HG03175 (cell line): Measurements from ENCODE around the gene GMDS.

Experiments
- ATAC-seq: cut with Tn5 transposase; IDR thresholded peaks from one replicate; pipeline ENCODE4 v1.9.1; 2021; ENCODE audit warnings: mild to moderate bottlenecking, moderate library complexity; ENCODE audit not compliant: unreplicated experiment

The GMDS gene

GRCh38 chr6:1622220-1622850, 623.1 kb downstream of the GMDS start:
- no peak for ATAC-seq

DNA sequence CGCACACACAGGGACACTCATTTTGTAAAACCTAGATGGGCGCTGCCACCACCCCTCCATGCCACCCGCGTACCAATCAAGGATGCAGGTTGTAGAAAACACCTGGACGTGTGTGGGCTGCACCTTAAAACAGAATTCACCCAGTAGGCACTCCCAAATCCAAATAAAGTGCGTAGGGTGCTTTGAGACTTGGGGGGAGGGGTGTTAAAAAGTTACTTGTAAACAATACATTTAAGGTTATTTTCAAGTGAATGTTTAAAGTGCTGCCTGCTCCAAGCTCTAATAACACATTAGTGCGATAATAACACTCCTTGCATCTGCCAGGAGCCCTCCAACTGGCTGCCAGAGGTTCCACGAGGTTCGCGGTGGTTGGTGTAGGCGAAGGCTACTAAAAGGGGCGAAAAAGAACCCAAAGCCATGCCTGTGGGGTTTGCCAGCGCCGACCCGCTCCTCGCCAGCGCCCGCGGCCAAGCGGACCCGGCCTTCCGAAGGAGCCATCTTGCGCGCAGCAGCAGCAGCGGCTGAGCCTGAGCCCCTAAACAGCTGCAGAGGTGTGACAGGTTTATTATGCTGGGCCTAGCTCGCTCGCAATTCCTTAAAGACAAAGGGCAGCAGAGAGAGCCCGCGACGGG, 624.2 kb downstream of the GMDS start:
- no peak for ATAC-seq

DNA sequence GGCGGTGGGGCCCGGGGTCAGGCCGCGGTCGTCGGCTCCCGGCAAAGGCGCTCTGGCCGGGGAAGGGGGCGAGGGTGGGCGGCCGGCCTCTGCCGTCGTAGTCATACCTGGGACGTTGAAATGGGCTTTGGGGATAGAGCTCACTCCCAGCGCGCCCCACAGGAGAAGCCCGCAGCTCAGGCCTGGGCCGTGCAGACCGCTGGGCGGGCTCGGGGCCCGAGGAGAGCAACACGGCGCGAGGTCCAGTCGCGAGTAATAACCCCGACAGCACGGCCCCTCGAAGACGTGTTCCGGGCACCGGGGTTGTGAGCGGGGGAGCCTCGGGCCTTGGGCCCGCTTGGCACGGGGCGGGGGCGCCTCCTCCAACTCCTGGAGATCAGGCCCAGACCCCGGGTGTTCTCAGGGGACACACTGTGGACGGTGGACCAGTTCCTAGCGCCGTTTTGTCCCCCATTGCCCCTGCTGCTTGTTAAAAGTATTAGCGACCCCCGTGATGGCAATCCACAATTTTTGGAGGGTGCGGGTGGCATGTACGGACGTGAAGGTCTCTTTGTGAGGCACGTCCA, 624.8 kb downstream of the GMDS start:
- ATAC-seq: no peak

GRCh38 chr6:1619673-1620503, 625.5 kb downstream of the GMDS start:
- ATAC-seq: no peak

DNA sequence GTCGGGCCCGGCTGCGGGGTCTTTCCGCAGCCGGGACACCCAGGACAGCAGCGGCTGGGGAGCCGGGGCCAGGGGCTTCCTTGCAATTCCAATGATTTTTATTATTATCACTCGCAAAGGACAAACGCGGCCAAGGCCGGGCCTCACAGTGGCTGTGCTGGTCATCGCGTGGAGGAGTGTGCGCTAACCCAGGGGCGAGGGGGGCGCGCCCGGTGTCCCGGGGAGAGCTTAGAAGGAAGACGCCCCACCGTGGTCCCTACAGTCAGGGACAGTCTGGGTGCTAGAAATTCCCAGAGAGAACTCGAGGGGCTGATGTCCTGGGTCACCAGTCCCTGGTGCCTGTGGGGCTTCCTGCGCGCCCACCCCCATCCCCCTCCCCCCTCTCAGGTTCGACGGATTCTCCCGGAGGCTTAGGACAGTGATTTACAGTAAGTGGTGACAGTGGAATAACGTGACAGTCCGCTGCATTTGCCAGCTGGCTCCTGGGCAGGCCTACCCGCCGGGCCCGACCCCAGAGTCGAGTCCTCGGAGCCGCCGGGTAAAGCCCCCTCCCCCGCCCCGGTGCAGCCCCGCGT, 626.2 kb downstream of the GMDS start:
- no peak for ATAC-seq

GRCh38 chr6:1618311-1619097, 626.9 kb downstream of the GMDS start:
- no peak for ATAC-seq

DNA sequence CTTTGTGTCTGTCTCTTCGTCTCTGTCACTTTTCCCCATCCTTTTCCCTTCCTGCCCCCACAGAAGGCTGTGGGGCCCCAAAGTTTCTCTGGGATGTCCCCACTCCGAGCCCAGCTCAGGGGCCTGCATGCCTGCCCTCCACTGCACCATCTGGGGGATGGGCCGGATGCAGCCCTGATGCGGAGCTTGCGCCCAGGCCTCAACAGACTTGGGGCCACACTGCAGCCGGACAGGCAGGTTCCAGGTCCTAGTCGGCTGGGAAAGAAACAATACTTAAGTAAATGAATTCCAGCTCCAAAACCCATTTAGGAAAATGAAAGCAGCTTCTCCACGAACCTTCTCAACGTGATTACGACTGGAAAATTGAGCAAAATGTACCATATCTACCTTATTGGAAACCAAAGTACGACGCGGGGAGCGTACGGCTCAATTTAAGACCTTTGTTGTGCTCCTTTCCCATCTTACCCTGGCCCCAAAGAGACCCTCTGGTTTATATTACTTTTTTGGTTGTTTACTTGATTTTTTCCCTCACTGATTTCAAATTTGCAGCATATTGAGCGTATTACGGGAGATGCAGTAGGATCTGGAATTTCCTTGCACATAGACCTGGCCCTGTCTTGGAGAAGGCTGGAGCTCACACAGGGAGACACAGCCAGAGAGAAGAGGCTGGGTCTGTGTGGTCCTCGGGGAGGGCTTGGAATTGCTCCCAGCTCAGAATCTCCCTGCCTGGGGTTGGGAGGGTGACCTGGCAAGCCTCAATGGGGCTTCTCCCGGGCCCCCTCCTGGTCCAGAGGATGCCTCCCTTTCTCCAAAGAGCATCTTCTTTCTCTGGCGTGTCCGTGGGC, 627.7 kb downstream of the GMDS start:
- ATAC-seq: no peak

GRCh38 chr6:1616701-1617463, 628.5 kb downstream of the GMDS start:
- ATAC-seq: no peak

DNA sequence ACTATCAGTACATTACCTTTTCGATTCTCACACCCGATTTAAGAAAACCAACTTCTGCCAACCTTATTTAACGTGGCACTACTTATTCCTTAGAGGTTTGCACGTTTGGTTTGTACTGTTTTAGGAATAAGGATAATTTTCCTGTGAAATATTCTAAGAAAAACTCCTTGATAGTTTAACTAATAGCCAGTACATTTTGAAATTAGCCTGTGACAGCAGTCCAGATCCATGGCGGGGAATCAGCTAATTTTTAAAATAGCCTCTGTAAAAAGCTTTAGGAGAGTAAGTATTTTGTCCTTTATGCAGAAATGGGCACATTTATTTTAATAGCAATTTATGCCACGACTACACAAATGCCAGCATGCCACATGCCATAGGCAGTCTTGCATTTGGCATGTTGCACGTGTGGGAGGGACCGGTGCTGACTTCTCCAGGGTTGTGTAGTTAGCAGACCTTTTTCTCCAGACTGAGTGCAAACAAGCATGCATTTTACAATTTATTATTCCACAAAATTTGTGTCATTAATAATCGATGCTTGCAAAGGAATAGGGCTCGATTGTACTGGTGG, 629.5 kb downstream of the GMDS start:
- ATAC-seq: no peak

DNA sequence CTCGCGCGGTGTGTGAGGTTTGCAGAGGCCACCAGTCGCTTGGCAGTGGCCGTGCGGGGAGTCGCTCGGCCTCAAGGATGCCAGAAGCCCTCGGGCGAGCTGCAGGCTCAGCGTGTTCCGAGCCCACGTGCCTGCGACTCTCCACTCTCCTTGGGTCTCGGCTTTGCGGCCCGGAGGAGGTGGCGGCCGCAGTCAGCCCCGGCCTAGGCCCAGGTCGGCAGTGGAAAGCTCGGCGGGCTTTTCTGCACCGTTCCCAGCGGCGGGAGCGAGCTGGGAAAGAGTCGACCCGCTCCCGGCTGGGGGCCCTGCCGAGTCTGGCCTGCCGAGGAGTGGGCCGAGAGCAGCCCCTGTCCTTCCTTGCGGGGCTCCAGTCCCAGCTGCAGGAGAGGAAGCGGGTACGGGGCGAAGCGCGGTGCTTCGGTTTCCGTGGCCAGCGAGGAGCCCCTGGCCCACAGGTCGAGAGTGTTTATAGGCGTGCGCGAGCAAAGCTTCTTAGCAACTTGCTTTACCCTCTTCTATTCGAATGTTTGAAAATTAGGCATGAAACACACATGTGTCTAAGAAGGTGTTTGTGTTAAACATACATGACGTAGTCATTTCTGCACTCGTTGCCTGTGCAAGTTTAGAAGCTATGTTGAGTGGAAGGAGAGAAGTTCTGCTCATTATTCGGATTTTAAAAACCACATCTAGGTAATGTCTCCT, 630.1 kb downstream of the GMDS start:
- no peak for ATAC-seq

DNA sequence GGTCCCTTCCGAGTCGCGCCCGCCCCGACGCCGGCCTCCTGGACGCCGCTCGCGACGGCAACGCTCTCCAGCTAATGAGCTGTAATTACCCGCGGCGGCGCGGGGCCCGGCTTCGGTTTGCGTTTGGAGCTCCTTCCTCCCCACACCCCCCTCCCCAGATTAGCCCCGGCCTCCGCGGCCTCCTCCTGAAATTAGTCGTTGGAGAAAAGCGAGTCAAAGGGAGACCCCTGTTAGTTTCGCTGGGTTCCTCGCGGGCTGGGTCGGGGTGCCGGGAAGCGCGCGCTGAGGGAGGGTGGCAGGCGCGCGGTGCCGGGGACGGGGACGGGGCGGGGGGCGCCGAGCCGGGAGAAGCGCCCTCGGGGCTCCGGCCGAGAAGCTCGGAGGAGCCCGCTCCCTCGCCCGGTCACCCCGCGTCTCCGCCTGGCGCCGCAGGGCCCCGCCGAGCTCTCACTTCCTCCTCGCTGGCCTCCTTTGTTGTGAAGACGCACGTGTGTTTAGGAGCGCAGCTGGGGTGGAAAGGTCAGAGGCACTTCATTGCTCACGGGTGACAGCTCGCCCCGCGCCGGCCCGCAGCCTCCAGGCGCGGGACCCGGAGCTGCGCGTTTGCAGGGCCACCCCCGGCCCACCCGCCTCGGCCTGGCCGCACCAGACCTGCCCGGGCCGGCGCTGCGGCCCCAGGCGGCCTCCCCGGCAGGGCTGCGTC, 630.8 kb downstream of the GMDS start:
- ATAC-seq: no peak

- no peak for ATAC-seq
Observed at GRCh38 chr6:1613688-1614447, 631.5 kb downstream of the GMDS start.

- no peak for ATAC-seq
Observed at GRCh38 chr6:1613346-1613687, 632.1 kb downstream of the GMDS start.

DNA sequence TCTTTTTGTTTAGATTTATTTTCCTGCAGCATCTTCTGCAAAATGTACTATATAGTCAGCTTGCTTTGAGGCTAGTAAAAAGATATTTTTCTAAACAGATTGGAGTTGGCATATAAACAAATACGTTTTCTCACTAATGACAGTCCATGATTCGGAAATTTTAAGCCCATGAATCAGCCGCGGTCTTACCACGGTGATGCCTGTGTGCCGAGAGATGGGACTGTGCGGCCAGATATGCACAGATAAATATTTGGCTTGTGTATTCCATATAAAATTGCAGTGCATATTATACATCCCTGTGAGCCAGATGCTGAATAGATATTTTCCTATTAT, 632.5 kb downstream of the GMDS start:
- ATAC-seq: no peak

DNA sequence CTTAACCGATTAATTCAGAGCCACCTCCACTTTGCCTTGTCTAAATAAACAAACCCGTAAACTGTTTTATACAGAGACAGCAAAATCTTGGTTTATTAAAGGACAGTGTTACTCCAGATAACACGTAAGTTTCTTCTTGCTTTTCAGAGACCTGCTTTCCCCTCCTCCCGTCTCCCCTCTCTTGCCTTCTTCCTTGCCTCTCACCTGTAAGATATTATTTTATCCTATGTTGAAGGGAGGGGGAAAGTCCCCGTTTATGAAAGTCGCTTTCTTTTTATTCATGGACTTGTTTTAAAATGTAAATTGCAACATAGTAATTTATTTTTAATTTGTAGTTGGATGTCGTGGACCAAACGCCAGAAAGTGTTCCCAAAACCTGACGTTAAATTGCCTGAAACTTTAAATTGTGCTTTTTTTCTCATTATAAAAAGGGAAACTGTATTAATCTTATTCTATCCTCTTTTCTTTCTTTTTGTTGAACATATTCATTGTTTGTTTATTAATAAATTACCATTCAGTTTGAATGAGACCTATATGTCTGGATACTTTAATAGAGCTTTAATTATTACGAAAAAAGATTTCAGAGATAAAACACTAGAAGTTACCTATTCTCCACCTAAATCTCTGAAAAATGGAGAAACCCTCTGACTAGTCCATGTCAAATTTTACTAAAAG, 633.0 kb downstream of the GMDS start:
- ATAC-seq: no peak

DNA sequence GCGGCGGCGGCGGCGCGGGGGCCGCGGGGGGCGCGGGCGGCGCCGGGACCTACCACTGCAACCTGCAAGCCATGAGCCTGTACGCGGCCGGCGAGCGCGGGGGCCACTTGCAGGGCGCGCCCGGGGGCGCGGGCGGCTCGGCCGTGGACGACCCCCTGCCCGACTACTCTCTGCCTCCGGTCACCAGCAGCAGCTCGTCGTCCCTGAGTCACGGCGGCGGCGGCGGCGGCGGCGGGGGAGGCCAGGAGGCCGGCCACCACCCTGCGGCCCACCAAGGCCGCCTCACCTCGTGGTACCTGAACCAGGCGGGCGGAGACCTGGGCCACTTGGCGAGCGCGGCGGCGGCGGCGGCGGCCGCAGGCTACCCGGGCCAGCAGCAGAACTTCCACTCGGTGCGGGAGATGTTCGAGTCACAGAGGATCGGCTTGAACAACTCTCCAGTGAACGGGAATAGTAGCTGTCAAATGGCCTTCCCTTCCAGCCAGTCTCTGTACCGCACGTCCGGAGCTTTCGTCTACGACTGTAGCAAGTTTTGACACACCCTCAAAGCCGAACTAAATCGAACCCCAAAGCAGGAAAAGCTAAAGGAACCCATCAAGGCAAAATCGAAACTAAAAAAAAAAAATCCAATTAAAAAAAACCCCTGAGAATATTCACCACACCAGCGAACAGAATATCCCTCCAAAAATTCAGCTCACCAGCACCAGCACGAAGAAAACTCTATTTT, 633.7 kb downstream of the GMDS start:
- no peak for ATAC-seq
